Heart left ventricle (tissue), 13 donors: ENCODE measurements around the gene CMTM3.

Source experiments
- POLR2A ChIP-seq, 2 donors: fragments of 450-650 bp; IDR thresholded peaks; one replicate each; pipeline ENCODE4 v1.6.1; 2017; ENCODE audit warnings: antibody characterized with exemption in 2 of 2, mild to moderate bottlenecking in 2 of 2, moderate library complexity in 2 of 2
- TF ChIP-seq, protein P1 (sequence below), 12 donors: fragments of 200-600 bp; sonication (generic) in 4 of 12; IDR thresholded peaks; one replicate each; pipeline versions ENCODE4 v1.5.0 to v1.8.0; 2018 to 2022; ENCODE audit warnings: antibody characterized with exemption in 12 of 12, mild to moderate bottlenecking in 5 of 12
- donor health status: ischemic (EF 13 %, LVEDD 7.1; RV severe dilation, severe dysfunction).
- donor health status: DM: no; HTN: yes; CAD: no.
- donor health status: DM: no; HTN: no; CAD: no.
- donor health status: ischemic (EF 25% LVEDD 6.9; RV normal size, moderate dysfunction).
- donor health status: ischemic (EF 25% LVEDD 5.7; RV mildly dilated, moderate dysfunction).
- donor health status: ischemic (EF 35%, LVEDD 5.7; RV mildly dilated, moderate dysfunction).
- donor health status: nonischemic (EF 11% LVEDD 7.7; RV severe dilation, severe dysfunction).
- donor health status: DM: yes; HTN: yes; CAD: no.
- donor health status: PGD.
- donor health status: ischemic (EF 29% LVEDD 5.4; RV normal size, mild dysfunction).
- donor health status: nonischemic (EF 23%, LVEDD 6.1; RV moderate dilation, normal function).

DNA sequence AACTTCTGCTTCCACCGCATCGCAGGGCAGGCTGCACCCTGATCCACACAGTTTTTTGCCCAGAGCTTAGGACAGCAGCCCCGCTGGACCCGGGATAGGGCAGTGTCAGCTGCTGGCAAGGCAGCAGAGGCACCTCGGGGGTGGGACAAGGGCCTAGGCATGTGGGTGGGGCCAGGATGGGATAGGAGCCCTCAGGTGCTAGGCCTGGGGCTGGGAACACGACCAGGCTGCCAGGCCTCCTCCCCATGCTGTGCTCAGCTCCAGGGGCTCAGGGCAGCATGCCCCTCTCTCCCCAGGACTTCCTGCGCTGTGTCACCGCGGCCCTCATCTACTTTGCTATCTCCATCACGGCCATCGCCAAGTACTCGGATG, 4.6 kb downstream of the CMTM3 start:
- TF ChIP-seq, protein P1, sequence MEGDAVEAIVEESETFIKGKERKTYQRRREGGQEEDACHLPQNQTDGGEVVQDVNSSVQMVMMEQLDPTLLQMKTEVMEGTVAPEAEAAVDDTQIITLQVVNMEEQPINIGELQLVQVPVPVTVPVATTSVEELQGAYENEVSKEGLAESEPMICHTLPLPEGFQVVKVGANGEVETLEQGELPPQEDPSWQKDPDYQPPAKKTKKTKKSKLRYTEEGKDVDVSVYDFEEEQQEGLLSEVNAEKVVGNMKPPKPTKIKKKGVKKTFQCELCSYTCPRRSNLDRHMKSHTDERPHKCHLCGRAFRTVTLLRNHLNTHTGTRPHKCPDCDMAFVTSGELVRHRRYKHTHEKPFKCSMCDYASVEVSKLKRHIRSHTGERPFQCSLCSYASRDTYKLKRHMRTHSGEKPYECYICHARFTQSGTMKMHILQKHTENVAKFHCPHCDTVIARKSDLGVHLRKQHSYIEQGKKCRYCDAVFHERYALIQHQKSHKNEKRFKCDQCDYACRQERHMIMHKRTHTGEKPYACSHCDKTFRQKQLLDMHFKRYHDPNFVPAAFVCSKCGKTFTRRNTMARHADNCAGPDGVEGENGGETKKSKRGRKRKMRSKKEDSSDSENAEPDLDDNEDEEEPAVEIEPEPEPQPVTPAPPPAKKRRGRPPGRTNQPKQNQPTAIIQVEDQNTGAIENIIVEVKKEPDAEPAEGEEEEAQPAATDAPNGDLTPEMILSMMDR (IDR thresholded peaks at IDR 0.05) = no peak
- no peak for TF ChIP-seq POLR2A (IDR thresholded peaks at IDR 0.05)
